ENCODE results near the gene CLIP2.

- TF ChIP-seq CTCF (IDR thresholded peaks at IDR 0.05; ENCODE audit: control extremely low read depth in 1 of 3, insufficient read depth in 1 of 3, low read depth in 1 of 3, low read length in 3 of 3) (no peak), POLR2A (IDR thresholded peaks at IDR 0.05; ENCODE audit: control extremely low read depth in 1 of 2, low read depth in 2 of 2, low read length in 2 of 2) (no peak), CHD1 (IDR thresholded peaks at IDR 0.05; ENCODE audit: low read depth, low read length) (no peak), RAD21 (IDR thresholded peaks at IDR 0.05 in 1 of 2, conservative IDR thresholded peaks at IDR 0.05 in 1 of 2; ENCODE audit: low read depth in 2 of 2, low read length in 2 of 2) (no peak), ATF2 (IDR thresholded peaks at IDR 0.05; ENCODE audit: low read length) (no peak)
These were observed 48.7 kb upstream of the CLIP2 start for GRCh38 chr7:74240482-74240881.
